ENCODE measurements around the gene PLXNC1.

PLXNC1 gene

DNA sequence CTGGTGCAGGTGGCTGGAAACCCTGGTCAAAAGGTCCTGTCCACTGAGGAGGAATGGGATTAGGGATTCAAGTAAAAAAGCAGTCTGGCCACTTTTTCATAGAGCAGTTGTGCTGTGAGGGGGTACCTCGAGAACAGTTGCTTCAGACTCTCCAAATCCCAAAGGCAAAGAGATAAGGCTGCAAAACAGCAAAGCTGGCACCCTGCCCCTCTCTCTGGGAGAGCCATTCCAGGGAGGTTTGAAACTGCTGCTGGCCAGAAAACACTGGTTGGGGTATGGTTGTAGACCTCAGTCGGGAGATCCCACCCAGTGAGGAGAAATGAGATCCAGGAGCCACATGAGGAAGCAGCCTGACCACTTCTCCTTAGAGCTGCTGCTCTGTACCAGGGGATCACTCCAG is 174.0 kb downstream of the PLXNC1 start:
- Mint-ChIP-seq H3K36me3 (ENCODE audit: low read depth) (peaks cover 96% of the 10 kb centered on the region), H3K4me3 (no peak overlapping the region), H3K27ac (no peak overlapping the region), H3K9me3 (peaks cover 55% of the 10 kb centered on the region), H3K4me1 (no peaks in the 10 kb centered on the region), H3K27me3 (ENCODE audit: low read depth) (no peaks in the 10 kb centered on the region)
- TF ChIP-seq, protein P1, sequence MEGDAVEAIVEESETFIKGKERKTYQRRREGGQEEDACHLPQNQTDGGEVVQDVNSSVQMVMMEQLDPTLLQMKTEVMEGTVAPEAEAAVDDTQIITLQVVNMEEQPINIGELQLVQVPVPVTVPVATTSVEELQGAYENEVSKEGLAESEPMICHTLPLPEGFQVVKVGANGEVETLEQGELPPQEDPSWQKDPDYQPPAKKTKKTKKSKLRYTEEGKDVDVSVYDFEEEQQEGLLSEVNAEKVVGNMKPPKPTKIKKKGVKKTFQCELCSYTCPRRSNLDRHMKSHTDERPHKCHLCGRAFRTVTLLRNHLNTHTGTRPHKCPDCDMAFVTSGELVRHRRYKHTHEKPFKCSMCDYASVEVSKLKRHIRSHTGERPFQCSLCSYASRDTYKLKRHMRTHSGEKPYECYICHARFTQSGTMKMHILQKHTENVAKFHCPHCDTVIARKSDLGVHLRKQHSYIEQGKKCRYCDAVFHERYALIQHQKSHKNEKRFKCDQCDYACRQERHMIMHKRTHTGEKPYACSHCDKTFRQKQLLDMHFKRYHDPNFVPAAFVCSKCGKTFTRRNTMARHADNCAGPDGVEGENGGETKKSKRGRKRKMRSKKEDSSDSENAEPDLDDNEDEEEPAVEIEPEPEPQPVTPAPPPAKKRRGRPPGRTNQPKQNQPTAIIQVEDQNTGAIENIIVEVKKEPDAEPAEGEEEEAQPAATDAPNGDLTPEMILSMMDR (IDR thresholded peaks at IDR 0.05; ENCODE audit: unreplicated experiment in 3 of 3) = no peak

DNA sequence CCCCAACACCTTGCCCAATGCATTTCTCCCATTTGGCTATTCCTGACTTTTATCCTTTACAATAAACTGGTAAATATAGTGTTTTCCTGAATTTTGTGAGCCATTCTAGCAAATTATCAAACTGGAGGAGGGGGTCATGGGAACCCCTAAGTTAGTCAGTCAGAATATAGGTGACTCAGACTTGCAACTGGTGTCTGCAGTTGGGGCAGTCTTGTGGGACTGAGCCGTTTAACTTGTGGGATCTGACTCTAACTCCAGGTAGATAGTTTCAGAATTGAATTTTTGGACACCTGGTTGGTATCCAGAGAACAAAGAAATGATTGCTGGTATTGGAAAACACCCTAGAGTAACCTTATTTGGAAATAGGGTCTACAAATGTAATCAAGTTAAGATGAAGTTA is 177.9 kb downstream of the PLXNC1 start:
- TF ChIP-seq, protein P1 (IDR thresholded peaks at IDR 0.05; ENCODE audit: unreplicated experiment in 3 of 3) = no peak
- Mint-ChIP-seq H3K36me3 (ENCODE audit: low read depth) (peaks cover 75% of the 10 kb centered on the region), H3K27me3 (ENCODE audit: low read depth) (no peaks in the 10 kb centered on the region), H3K4me3 (no peak overlapping the region), H3K9me3 (peaks cover 17% of the 10 kb centered on the region), H3K4me1 (no peaks in the 10 kb centered on the region), H3K27ac (no peak overlapping the region)

DNA sequence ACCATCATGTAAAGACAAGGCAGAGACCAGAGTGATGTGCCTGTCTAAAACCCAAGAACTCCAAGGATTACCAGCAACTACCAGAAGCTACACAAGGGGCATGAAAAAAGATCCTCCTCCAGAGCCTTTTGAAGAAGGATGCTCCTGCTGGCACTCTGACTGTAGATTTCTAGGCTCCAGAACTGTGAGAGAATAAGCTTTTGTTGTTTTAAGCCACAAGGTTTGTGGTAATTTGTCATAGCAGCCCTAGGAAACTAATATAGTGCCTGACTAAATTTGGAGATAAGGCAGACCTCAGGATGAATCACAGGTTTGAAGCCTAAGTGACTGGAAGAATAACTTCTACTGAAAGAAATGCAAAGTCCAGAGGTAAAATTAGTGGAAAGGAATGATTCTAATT is 178.3 kb downstream of the PLXNC1 start:
- Mint-ChIP-seq H3K27ac (no peak overlapping the region), H3K9me3 (peaks cover 12% of the 10 kb centered on the region), H3K4me1 (no peaks in the 10 kb centered on the region), H3K36me3 (ENCODE audit: low read depth) (peaks cover 73% of the 10 kb centered on the region), H3K4me3 (no peak overlapping the region), H3K27me3 (ENCODE audit: low read depth) (no peaks in the 10 kb centered on the region)
- TF ChIP-seq, protein P1 (IDR thresholded peaks at IDR 0.05; ENCODE audit: unreplicated experiment in 3 of 3) = no peak

DNA sequence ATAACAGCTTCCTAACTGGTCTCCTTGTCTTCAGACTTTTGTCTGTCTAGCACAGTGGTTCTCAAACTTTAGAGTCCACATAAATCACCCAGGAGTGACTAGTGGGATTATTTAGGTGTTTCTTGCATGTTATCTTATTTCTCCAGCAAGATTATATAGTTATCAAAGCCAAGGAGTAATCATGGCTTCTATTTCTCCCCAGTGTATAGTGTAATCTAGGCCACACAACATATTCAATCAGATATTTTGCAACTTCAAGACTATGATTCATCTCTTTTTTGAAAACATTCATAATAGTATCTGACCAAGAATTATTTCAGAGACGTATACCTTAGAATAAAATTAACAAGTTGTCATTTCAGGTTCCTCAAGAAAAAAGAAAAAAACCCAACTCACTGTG is 179.4 kb downstream of the PLXNC1 start:
- Mint-ChIP-seq H3K4me3 (no peak overlapping the region), H3K27me3 (ENCODE audit: low read depth) (no peaks in the 10 kb centered on the region), H3K27ac (no peak overlapping the region), H3K4me1 (no peaks in the 10 kb centered on the region), H3K36me3 (ENCODE audit: low read depth) (peaks cover 65% of the 10 kb centered on the region), H3K9me3 (peaks cover 11% of the 10 kb centered on the region)
- TF ChIP-seq, protein P1 (IDR thresholded peaks at IDR 0.05; ENCODE audit: unreplicated experiment in 3 of 3) = no peak

DNA sequence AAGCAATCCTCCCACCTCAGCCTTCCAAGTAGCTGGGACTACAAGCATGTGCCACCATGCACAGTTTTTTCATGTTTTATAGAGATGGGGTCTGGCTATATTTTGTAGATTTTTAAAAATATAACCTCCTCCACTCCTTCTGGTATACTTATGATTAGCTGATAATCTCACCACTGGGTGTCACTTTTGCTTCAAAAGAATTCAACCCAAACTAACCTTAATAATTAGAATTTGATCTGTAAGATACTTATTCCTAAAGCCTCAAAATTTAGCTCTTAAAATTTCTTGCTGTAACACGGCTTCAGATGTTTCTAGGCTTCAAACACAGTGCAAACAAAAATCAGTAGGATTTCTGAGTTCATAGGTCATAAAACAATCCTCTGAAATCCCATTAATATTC is 181.0 kb downstream of the PLXNC1 start:
- Mint-ChIP-seq H3K27me3 (ENCODE audit: low read depth) (no peaks in the 10 kb centered on the region), H3K27ac (no peak overlapping the region), H3K36me3 (ENCODE audit: low read depth) (peaks cover 50% of the 10 kb centered on the region), H3K9me3 (peaks cover 6% of the 10 kb centered on the region), H3K4me1 (no peaks in the 10 kb centered on the region), H3K4me3 (no peak overlapping the region)
- TF ChIP-seq, protein P1 (IDR thresholded peaks at IDR 0.05; ENCODE audit: unreplicated experiment in 3 of 3) = no peak

DNA sequence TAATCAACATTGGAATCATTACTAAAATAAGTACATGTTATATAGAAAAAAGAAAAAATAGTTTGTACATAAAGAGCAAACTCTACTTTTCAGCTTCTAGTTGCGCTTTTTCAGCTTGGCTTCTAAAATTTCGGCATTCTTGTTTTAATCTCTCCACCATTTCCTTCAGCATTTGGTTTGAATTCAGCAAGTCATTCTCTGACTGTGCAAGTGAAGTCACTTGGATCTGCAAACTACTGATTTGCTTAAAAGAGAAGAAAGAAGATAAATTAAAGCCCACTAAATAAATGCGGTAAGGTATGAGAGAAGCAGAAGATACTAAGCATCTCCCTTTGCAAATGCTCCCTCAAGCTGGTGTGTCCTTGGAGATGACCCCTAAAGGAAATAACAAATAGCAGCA is 185.0 kb downstream of the PLXNC1 start:
- H3K27me3 Mint-ChIP-seq (ENCODE audit: low read depth) = no peaks in the 10 kb centered on the region
- H3K36me3 Mint-ChIP-seq (ENCODE audit: low read depth) = peaks cover 14% of the 10 kb centered on the region
- TF ChIP-seq, protein P1 (IDR thresholded peaks at IDR 0.05; ENCODE audit: unreplicated experiment in 3 of 3) = no peak
- no peaks in the 10 kb centered on the region for H3K4me1 Mint-ChIP-seq
- H3K4me3 Mint-ChIP-seq = no peak overlapping the region
- no peaks in the 10 kb centered on the region for H3K9me3 Mint-ChIP-seq
- peak overlapping the region in 1 of 3 experiments; percentile 9 for H3K27ac Mint-ChIP-seq

All from nephron (organoid).